Measurements from ENCODE around the gene PCSK2.

GRCh38 chr20:17197041-17197440 is 29.8 kb upstream of the PCSK2 start:
- TF ChIP-seq RAD21 (IDR thresholded peaks at IDR 0.05) (no peak), CTCF (IDR thresholded peaks at IDR 0.05; ENCODE audit: low read depth, low read length, missing input control) (no peak), GABPA (IDR thresholded peaks at IDR 0.05 in 1 of 2, conservative IDR thresholded peaks at IDR 0.05 in 1 of 2) (no peak), SP1 (IDR thresholded peaks at IDR 0.05) (no peak), YY1 (IDR thresholded peaks at IDR 0.05) (no peak), HNF4G (IDR thresholded peaks at IDR 0.05) (no peak), MAX (IDR thresholded peaks at IDR 0.05) (no peak)

All from liver (tissue), 3 donors.